H1 (cell line): Measurements from ENCODE around the gene LMNB1. TPM values are rescaled to one million over a fixed set of nuclear protein-coding genes. Genes with fewer than 3 reads are reported as not detected.

Experiments
- CTCF ChIA-PET: fragments of 300-600 bp; sonication (Branson Sonifier 250); formaldehyde crosslinking; loops from one replicate; lab custom pipeline; 2021; ENCODE audit not compliant: partially characterized antibody; lab: Charles Lee
- POLR2A ChIA-PET: fragments of 300-600 bp; sonication (Branson Sonifier 250); formaldehyde crosslinking; loops from one replicate; lab custom pipeline; 2021; ENCODE audit warnings: inconsistent platforms; ENCODE audit not compliant: partially characterized antibody; lab: Charles Lee
- DNase-seq, 2 experiments: peaks; one replicate each; pipeline versions ENCODE4 v3.0.0 to v3.0.0-alpha.2; 2010 to 2022; ENCODE audit warnings: low spot score in 2 of 2, low read depth in 1 of 2, mixed read lengths in 1 of 2
- FAIRE-seq: peaks from 2 replicates; lab custom pipeline; 2011; peaks lifted over from hg19 to GRCh38; lab: Jason Lieb, UNC
- H2AFZ ChIP-seq: 2 replicates; pipeline ENCODE4 v1.8.1; 2012; ENCODE audit warnings: low read length, inconsistent platforms
- H2AK5ac ChIP-seq: 2 replicates; pipeline ENCODE4 v1.6.1; 2013; ENCODE audit warnings: low read depth, low read length
- H2BK120ac ChIP-seq: replicated peaks from 2 replicates; pipeline ENCODE3; 2013; ENCODE audit warnings: low read depth, low read length, inconsistent platforms
- H2BK12ac ChIP-seq: 2 replicates; pipeline ENCODE4 v1.6.1; 2013; ENCODE audit warnings: low read depth, low read length
- H2BK15ac ChIP-seq: 2 replicates; pipeline ENCODE4 v1.6.1; 2013; ENCODE audit warnings: low read length
- H2BK20ac ChIP-seq: 2 replicates; pipeline ENCODE4 v1.6.1; 2013; ENCODE audit warnings: low read length
- H2BK5ac ChIP-seq: 2 replicates; pipeline ENCODE4 v1.6.1; 2013; ENCODE audit warnings: low read depth, low read length
- H3K14ac ChIP-seq: 2 replicates; pipeline ENCODE4 v1.6.1; 2013; ENCODE audit warnings: inconsistent platforms; ENCODE audit not compliant: insufficient read length
- H3K18ac ChIP-seq: 2 replicates; pipeline ENCODE4 v1.6.1; 2013; ENCODE audit warnings: low read length; ENCODE audit errors: extremely low read depth
- H3K23ac ChIP-seq: 2 replicates; pipeline ENCODE4 v1.6.1; 2013; ENCODE audit warnings: inconsistent platforms; ENCODE audit not compliant: insufficient read length
- H3K23me2 ChIP-seq: 2 replicates; pipeline ENCODE4 v1.6.1; 2013; ENCODE audit warnings: low read depth, low read length
- H3K27ac ChIP-seq: 2 replicates; pipeline ENCODE4 v1.6.1; 2011; ENCODE audit warnings: low read depth, low read length, inconsistent platforms
- H3K27me3 ChIP-seq, 4 experiments: replicated peaks in 1 of 4; 1 replicate in 1 of 4; 2 replicates in 3 of 4; pipeline versions ENCODE4 v1.6.1 to v1.8.1; 2011 to 2013; ENCODE audit warnings: low read length in 3 of 4, mild to moderate bottlenecking in 3 of 4, inconsistent platforms in 2 of 4, mixed read lengths in 2 of 4, moderate library complexity in 1 of 4; ENCODE audit not compliant: control insufficient read depth in 3 of 4, insufficient read depth in 3 of 4; ENCODE audit errors: extremely low read depth in 1 of 4
- H3K36me3 ChIP-seq, 4 experiments: 2 replicates each; pipeline versions ENCODE4 v1.6.1 to v1.8.1; 2011 to 2013; ENCODE audit warnings: mild to moderate bottlenecking in 4 of 4, low read length in 3 of 4, moderate library complexity in 2 of 4, control low read depth in 1 of 4, inconsistent platforms in 1 of 4; ENCODE audit not compliant: insufficient read depth in 4 of 4, control insufficient read depth in 2 of 4
- H3K4ac ChIP-seq: replicated peaks from 2 replicates; pipeline ENCODE3; 2013; ENCODE audit warnings: low read length, low read depth, mixed read lengths, inconsistent platforms; ENCODE audit not compliant: insufficient read length
- H3K4me1 ChIP-seq, 4 experiments: replicated peaks in 1 of 4; 1 replicate in 1 of 4; 2 replicates in 3 of 4; pipeline versions ENCODE4 v1.6.1 to v1.8.1; 2011 to 2013; ENCODE audit warnings: low read length in 3 of 4, inconsistent platforms in 2 of 4, mixed read lengths in 1 of 4; ENCODE audit not compliant: insufficient read depth in 4 of 4, control insufficient read depth in 3 of 4
- H3K4me2 ChIP-seq, 2 experiments: 2 replicates each; pipeline versions ENCODE4 v1.6.1 to v1.8.1; 2011 to 2013; ENCODE audit warnings: low read depth in 2 of 2, low read length in 2 of 2, control low read depth in 1 of 2, inconsistent platforms in 1 of 2, mild to moderate bottlenecking in 1 of 2; ENCODE audit not compliant: insufficient read depth in 1 of 2
- H3K4me3 ChIP-seq, 4 experiments: fragments of 200-600, 300-600 bp in 1 of 4; sonication (generic), shearing (Covaris generic), sonication (Bioruptor Twin) in 1 of 4; 2 replicates each; pipeline versions ENCODE4 v1.5.1 to v1.8.1; 2011 to 2016; ENCODE audit warnings: low read length in 4 of 4, low read depth in 3 of 4, control low read depth in 2 of 4, inconsistent platforms in 2 of 4, mild to moderate bottlenecking in 2 of 4, mixed read lengths in 1 of 4, moderate library complexity in 1 of 4; ENCODE audit not compliant: insufficient read depth in 2 of 4; ENCODE audit errors: extremely low read depth in 1 of 4
- H3K56ac ChIP-seq: replicated peaks from 2 replicates; pipeline ENCODE3; 2013; ENCODE audit warnings: low read depth, mild to moderate bottlenecking, mixed read lengths, low read length, inconsistent platforms; ENCODE audit not compliant: insufficient read length
- H3K79me1 ChIP-seq: 2 replicates; pipeline ENCODE4 v1.6.1; 2013; ENCODE audit warnings: low read depth, low read length, control low read depth
- H3K79me2 ChIP-seq, 2 experiments: 2 replicates each; pipeline versions ENCODE4 v1.6.1 to v1.8.1; 2012 to 2013; ENCODE audit warnings: low read length in 2 of 2, mild to moderate bottlenecking in 2 of 2, inconsistent platforms in 1 of 2; ENCODE audit not compliant: insufficient read depth in 2 of 2, control insufficient read depth in 1 of 2
- H3K9ac ChIP-seq, 4 experiments: replicated peaks in 1 of 4; 1 replicate in 1 of 4; 2 replicates in 3 of 4; pipeline versions ENCODE4 v1.6.1 to v1.8.1; 2011 to 2013; ENCODE audit warnings: low read depth in 3 of 4, low read length in 3 of 4, control low read depth in 2 of 4, mild to moderate bottlenecking in 2 of 4, moderate library complexity in 2 of 4, inconsistent platforms in 1 of 4; ENCODE audit errors: extremely low read depth in 1 of 4
- H3K9me3 ChIP-seq, 2 experiments: 2 replicates each; pipeline versions ENCODE4 v1.6.1 to v1.8.1; 2012 to 2013; ENCODE audit warnings: mild to moderate bottlenecking in 2 of 2, moderate library complexity in 2 of 2, control low read depth in 1 of 2, inconsistent platforms in 1 of 2, low read depth in 1 of 2, low read length in 1 of 2, mixed read lengths in 1 of 2; ENCODE audit not compliant: insufficient read depth in 2 of 2
- H4K20me1 ChIP-seq, 2 experiments: replicated peaks in 1 of 2; 2 replicates each; pipeline versions ENCODE3 to v1.8.1; 2011 to 2013; ENCODE audit warnings: inconsistent platforms in 2 of 2, low read length in 2 of 2, mild to moderate bottlenecking in 1 of 2; ENCODE audit not compliant: insufficient read depth in 2 of 2, control insufficient read depth in 1 of 2
- H4K5ac ChIP-seq: 2 replicates; pipeline ENCODE4 v1.6.1; 2013; ENCODE audit warnings: low read length, low read depth, mixed read lengths, inconsistent platforms; ENCODE audit not compliant: insufficient read length
- H4K8ac ChIP-seq: 2 replicates; pipeline ENCODE4 v1.8.0; 2013; ENCODE audit warnings: mild to moderate bottlenecking, moderate library complexity, low read length, inconsistent platforms; ENCODE audit not compliant: insufficient read depth; ENCODE audit errors: extremely low read depth
- H4K91ac ChIP-seq: replicated peaks from 2 replicates; pipeline ENCODE3; 2013; ENCODE audit warnings: low read length, mixed read lengths, inconsistent platforms; ENCODE audit not compliant: insufficient read length
- ATF3 ChIP-seq: IDR thresholded peaks from 2 replicates; pipeline ENCODE4 v1.6.1; 2011; ENCODE audit warnings: low read depth, mild to moderate bottlenecking, low read length; ENCODE audit not compliant: insufficient read depth
- CHD2 ChIP-seq: IDR thresholded peaks from 2 replicates; pipeline ENCODE4 v1.6.1; 2012; ENCODE audit warnings: low read length, improper control_type of control experiment
- CTCF ChIP-seq, 3 experiments: IDR thresholded peaks; 1 replicate in 2 of 3; 2 replicates in 1 of 3; pipeline versions ENCODE4 v1.5.1 to v1.6.1; 2011; ENCODE audit warnings: low read length in 3 of 3, mild to moderate bottlenecking in 3 of 3, inconsistent platforms in 2 of 3, low read depth in 1 of 3, moderate library complexity in 1 of 3; ENCODE audit not compliant: insufficient read depth in 1 of 3; ENCODE audit errors: control extremely low read depth in 1 of 3
- EZH2 ChIP-seq: fragments of 200-600 bp; sonication (generic); IDR thresholded peaks from 2 replicates; pipeline ENCODE4 v1.7.1; 2012; ENCODE audit warnings: low read depth, mild to moderate bottlenecking, moderate library complexity, low read length, inconsistent platforms; ENCODE audit not compliant: severe bottlenecking
- JUND ChIP-seq: IDR thresholded peaks from 2 replicates; pipeline ENCODE4 v1.6.1; 2011; ENCODE audit warnings: mild to moderate bottlenecking, improper control_type of control experiment, low read length
- NANOG ChIP-seq: IDR thresholded peaks from 2 replicates; pipeline ENCODE4 v1.6.1; 2011; ENCODE audit warnings: low read length, low read depth, mild to moderate bottlenecking, inconsistent platforms; ENCODE audit not compliant: insufficient read depth, poor library complexity, severe bottlenecking
- POLR2AphosphoS5 ChIP-seq: IDR thresholded peaks from 2 replicates; pipeline ENCODE4 v1.6.1; 2011; ENCODE audit warnings: low read depth, low read length
- SIX5 ChIP-seq: IDR thresholded peaks from 2 replicates; pipeline ENCODE4 v1.6.1; 2011; ENCODE audit warnings: mild to moderate bottlenecking, low read depth, low read length
- SP1 ChIP-seq: IDR thresholded peaks from 2 replicates; pipeline ENCODE4 v1.6.1; 2011; ENCODE audit warnings: low read depth, low read length
- SP4 ChIP-seq: IDR thresholded peaks from 2 replicates; pipeline ENCODE4 v1.6.1; 2012; ENCODE audit warnings: low read length, inconsistent platforms
- TBP ChIP-seq: IDR thresholded peaks from 2 replicates; pipeline ENCODE4 v1.6.1; 2011; ENCODE audit warnings: low read depth, low read length, improper control_type of control experiment
- TCF12 ChIP-seq: IDR thresholded peaks from 2 replicates; pipeline ENCODE4 v1.6.1; 2011; ENCODE audit warnings: low read depth, mild to moderate bottlenecking, low read length
- YY1 ChIP-seq: IDR thresholded peaks from 2 replicates; pipeline ENCODE4 v1.6.1; 2011; ENCODE audit warnings: low read depth, mild to moderate bottlenecking, low read length
- whole genome bisulfite sequencing, 2 experiments: shearing (Covaris generic) in 1 of 2; methylation state at CpG; one replicate each; pipeline versions ENCODE4 v1.1.6 to v1.1.7; 2013 to 2015; ENCODE audit warnings: low lambda C conversion rate in 2 of 2, mixed read lengths in 2 of 2, inconsistent platforms in 1 of 2, low coverage in 1 of 2, missing lambda C conversion rate in 1 of 2; ENCODE audit not compliant: insufficient replicate concordance in 2 of 2, insufficient coverage in 1 of 2, insufficient read length in 1 of 2; ENCODE audit errors: extremely low coverage in 1 of 2, missing lambda C conversion rate in 1 of 2; 5-methylcytosine and 5-hydroxymethylcytosine counted together
- polyA plus RNA-seq, 7 experiments: library from polyadenylated mRNA; depleted of rRNA in 3 of 7; stranded (reverse) in 5 of 7; unstranded in 2 of 7; fragments of >200 nt in 5 of 7; fragments of 200-250 nt in 2 of 7; gene quantifications; 1 replicate in 5 of 7; 2 replicates in 1 of 7; 4 replicates in 1 of 7; pipeline versions ENCODE4 v1.2.1 to v1.2.3, GENCODE V29; 2011 to 2013; ENCODE audit warnings: missing spikeins in 2 of 7, mixed read lengths in 2 of 7
- total RNA-seq: library from RNA; stranded (reverse); fragmentation: NEBNext Ultra II Directional; extraction: Animal tissue kit (Norgen Biotek cat#: 25700); gene quantifications from 2 replicates; pipeline ENCODE4 v1.2.1, GENCODE V29; 2021

LMNB1 gene
- total and polyA plus RNA-seq, 2 of the 8 experiments (the other 6 are each of a cell fraction or from before 2014, with no cell fraction given), result 73.5 to 225 TPM

DNA sequence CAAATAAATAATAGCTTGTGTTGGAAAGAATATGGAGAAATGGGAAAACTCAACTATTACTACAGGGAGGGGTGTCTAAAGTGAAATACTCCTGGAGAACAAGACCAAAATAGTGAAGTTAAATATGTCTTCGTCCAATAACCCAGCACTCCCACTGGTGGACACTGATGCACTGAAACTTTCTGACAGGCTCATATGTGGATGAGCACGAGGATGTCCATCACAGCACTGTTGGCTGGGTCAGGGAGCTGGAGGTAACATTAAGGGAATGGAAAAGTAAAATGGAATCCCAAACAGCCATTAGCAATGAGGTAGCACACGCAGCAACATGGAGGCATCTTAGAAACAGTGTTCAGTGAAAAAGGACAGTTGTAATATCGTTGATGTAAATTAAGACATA lies 86.5 kb downstream of the LMNB1 start:
- Histone ChIP-seq H3K27me3 (no peaks in the 10 kb centered on the region), H3K79me2 (no peaks in the 10 kb centered on the region), H3K56ac (no peak overlapping the region), H2BK20ac (no peak overlapping the region), H2BK5ac (no peak overlapping the region), H2AK5ac (no peak overlapping the region), H2BK120ac (no peak overlapping the region), H3K9ac (no peak overlapping the region), H3K4ac (no peak overlapping the region), H2AFZ (no peak overlapping the region), H3K36me3 (no peaks in the 10 kb centered on the region), H3K14ac (no peak overlapping the region), H4K8ac (no peak overlapping the region), H3K18ac (no peak overlapping the region), H3K4me2 (no peak overlapping the region), H3K4me3 (no peak overlapping the region), H3K27ac (no peak overlapping the region), H2BK12ac (no peak overlapping the region), H3K4me1 (no peaks in the 10 kb centered on the region; a peak in 1 of 7 replicates), H3K23ac (no peak overlapping the region), H3K79me1 (no peaks in the 10 kb centered on the region), H3K9me3 (no peaks in the 10 kb centered on the region), H4K5ac (no peak overlapping the region), H4K91ac (no peak overlapping the region), H2BK15ac (no peak overlapping the region), H3K23me2 (no peaks in the 10 kb centered on the region), H4K20me1 (no peaks in the 10 kb centered on the region)
- ChIA-PET CTCF (interaction anchor here (0.8 to 1.5 kb wide), 3 partner anchors 14 to 365 kb away, joined by 3 to 6 read pairs (median 3); no protein-coding TSS in a partner anchor), POLR2A (no interaction called here)
- no peak for DNase-seq
- FAIRE-seq, result no peak
- 93% methylated on average over 4 of the region's 4 CpGs; no CpG with 5 or more reads in 1 of the 2 experiments for WGBS, 2 experiments
- no peak for TF ChIP-seq CTCF (IDR thresholded peaks at IDR 0.05; ENCODE audit: control extremely low read depth in 1 of 3, insufficient read depth in 1 of 3, low read depth in 1 of 3, low read length in 3 of 3)
- TF ChIP-seq CHD2, result no peak
- no peak for TF ChIP-seq SP1
- no peak for TF ChIP-seq YY1
- TF ChIP-seq TBP, result no peak
- TF ChIP-seq EZH2, result no peak
- TF ChIP-seq SP4, result no peak
- TF ChIP-seq ATF3, result no peak
- no peak for TF ChIP-seq JUND
- no peak for TF ChIP-seq NANOG
- TF ChIP-seq POLR2AphosphoS5, result no peak
- TF ChIP-seq TCF12, result no peak
- no peak for TF ChIP-seq SIX5
